Epithelial cell of proximal tubule (primary cell): ENCODE data around the gene FBXO46. TPM values are rescaled to one million over a fixed set of nuclear protein-coding genes. Genes with fewer than 3 reads are reported as not detected.

Experiments
- DNase-seq: peaks from one replicate; pipeline ENCODE4 v3.0.0-alpha.2; 2011; ENCODE audit warnings: low read depth
- H3K4me3 ChIP-seq: 2 replicates; pipeline ENCODE4 v1.5.1; 2011; ENCODE audit warnings: low read depth, mild to moderate bottlenecking, low read length
- CTCF ChIP-seq: conservative IDR thresholded peaks from 2 replicates; pipeline ENCODE4 v1.5.1; 2012; ENCODE audit warnings: low read depth, mild to moderate bottlenecking, low read length
- total RNA-seq: library from RNA; depleted of rRNA; stranded (reverse); fragments of >200 nt; gene quantifications from 2 replicates; pipeline ENCODE4 v1.2.3, GENCODE V29; 2015

FBXO46 gene
- total RNA-seq, 1 donor from 2014 or later, result 6.6 TPM

- no peak for TF ChIP-seq CTCF
Measured at GRCh38 chr19:45717983-45718650, 12.6 kb downstream of the FBXO46 start.

GRCh38 chr19:45717131-45717982, 13.3 kb downstream of the FBXO46 start:
- peak; percentile 98 for DNase-seq
- peak; percentile 31 for TF ChIP-seq CTCF
- peak overlapping the region; percentile 97 for H3K4me3 ChIP-seq

More at GRCh38 chr19:45717983-45718650, 12.6 kb downstream of the FBXO46 start:
- DNase-seq, result no peak
- peak overlapping the region; percentile 97 for H3K4me3 ChIP-seq

- DNase-seq, result no peak
Measured at GRCh38 chr19:45716359-45717130, 14.2 kb downstream of the FBXO46 start.

GRCh38 chr19:45715139-45715538, 15.6 kb downstream of the FBXO46 start:
- no peak for DNase-seq
- no peak overlapping the region for H3K4me3 ChIP-seq
- no peak for TF ChIP-seq CTCF

More at GRCh38 chr19:45716359-45717130, 14.2 kb downstream of the FBXO46 start:
- H3K4me3 ChIP-seq, result peak overlapping the region; percentile 97
- no peak for TF ChIP-seq CTCF

GRCh38 chr19:45713141-45713540, 17.6 kb downstream of the FBXO46 start:
- H3K4me3 ChIP-seq, result no peak overlapping the region
- no peak for TF ChIP-seq CTCF
- DNase-seq, result no peak

- no peak overlapping the region for H3K4me3 ChIP-seq
- no peak for TF ChIP-seq CTCF
- DNase-seq, result no peak
Measured at GRCh38 chr19:45712699-45713067, 18.0 kb downstream of the FBXO46 start.
